SK-N-SH (cell line): Measurements from ENCODE around the gene ESYT3.

Source experiments
- FOSL2 ChIP-seq: IDR thresholded peaks from 2 replicates; pipeline ENCODE4 v1.4.0; 2012; ENCODE audit warnings: low read depth, mild to moderate bottlenecking, moderate library complexity, borderline replicate concordance
- FOXJ3 ChIP-seq: sonication (generic); formaldehyde crosslinking; IDR thresholded peaks from 2 replicates; pipeline ENCODE4 v1.5.1; 2020; ENCODE audit warnings: mild to moderate bottlenecking, missing genetic modification reagents
- RCOR1 ChIP-seq: fragments of 150-350 bp; IDR thresholded peaks from 2 replicates; pipeline ENCODE4 v1.6.1; 2017; ENCODE audit warnings: antibody characterized with exemption, low read length
- TF ChIP-seq, protein P1 (sequence below): fragments of 200-600 bp; sonication (generic); IDR thresholded peaks from 2 replicates; pipeline ENCODE4 v1.6.1; 2017; ENCODE audit warnings: antibody characterized with exemption, mild to moderate bottlenecking, moderate library complexity
- TF ChIP-seq, protein P2 (sequence below): IDR thresholded peaks from 2 replicates; pipeline ENCODE4; 2012

DNA sequence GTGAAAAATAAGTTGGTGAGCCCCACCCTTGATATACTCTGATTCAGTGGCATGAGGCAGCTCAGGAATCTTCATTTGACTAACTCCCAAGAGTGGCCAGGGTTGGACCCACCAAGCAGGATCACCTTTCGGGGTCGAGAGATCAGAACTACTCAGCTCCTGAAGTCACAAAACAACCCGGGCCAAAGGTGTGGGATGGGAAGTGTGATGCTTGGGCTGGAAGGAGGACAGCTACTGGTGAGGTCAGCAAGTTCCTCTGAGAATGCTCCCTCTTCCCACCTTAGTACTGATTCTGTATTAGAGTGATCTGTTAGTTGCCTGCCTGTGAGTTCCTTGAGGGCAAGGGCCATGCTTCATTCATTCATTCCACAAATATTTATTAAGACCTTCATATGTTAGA lies 15.1 kb downstream of the ESYT3 start:
- TF ChIP-seq, protein P1, sequence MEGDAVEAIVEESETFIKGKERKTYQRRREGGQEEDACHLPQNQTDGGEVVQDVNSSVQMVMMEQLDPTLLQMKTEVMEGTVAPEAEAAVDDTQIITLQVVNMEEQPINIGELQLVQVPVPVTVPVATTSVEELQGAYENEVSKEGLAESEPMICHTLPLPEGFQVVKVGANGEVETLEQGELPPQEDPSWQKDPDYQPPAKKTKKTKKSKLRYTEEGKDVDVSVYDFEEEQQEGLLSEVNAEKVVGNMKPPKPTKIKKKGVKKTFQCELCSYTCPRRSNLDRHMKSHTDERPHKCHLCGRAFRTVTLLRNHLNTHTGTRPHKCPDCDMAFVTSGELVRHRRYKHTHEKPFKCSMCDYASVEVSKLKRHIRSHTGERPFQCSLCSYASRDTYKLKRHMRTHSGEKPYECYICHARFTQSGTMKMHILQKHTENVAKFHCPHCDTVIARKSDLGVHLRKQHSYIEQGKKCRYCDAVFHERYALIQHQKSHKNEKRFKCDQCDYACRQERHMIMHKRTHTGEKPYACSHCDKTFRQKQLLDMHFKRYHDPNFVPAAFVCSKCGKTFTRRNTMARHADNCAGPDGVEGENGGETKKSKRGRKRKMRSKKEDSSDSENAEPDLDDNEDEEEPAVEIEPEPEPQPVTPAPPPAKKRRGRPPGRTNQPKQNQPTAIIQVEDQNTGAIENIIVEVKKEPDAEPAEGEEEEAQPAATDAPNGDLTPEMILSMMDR: no peak
- TF ChIP-seq, protein P2, sequence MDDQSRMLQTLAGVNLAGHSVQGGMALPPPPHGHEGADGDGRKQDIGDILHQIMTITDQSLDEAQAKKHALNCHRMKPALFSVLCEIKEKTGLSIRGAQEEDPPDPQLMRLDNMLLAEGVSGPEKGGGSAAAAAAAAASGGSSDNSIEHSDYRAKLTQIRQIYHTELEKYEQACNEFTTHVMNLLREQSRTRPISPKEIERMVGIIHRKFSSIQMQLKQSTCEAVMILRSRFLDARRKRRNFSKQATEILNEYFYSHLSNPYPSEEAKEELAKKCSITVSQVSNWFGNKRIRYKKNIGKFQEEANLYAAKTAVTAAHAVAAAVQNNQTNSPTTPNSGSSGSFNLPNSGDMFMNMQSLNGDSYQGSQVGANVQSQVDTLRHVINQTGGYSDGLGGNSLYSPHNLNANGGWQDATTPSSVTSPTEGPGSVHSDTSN: no peak
- TF ChIP-seq RCOR1 (no peak), FOXJ3 (CRISPR knock-in tag) (no peak), FOSL2 (no peak)
